ACC112 (cell line): Measurements from ENCODE around the gene FLNC.

Source experiments
- H2AFZ ChIP-seq: fragments of 200-600 bp; sonication (generic); one replicate; pipeline ENCODE4 v1.6.0; 2017; ENCODE audit warnings: antibody characterized with exemption, low read length; ENCODE audit not compliant: unreplicated experiment
- H3K27ac ChIP-seq: fragments of 200-600 bp; sonication (generic); 2 replicates; pipeline ENCODE4 v1.5.1; 2014; ENCODE audit warnings: low read depth, mild to moderate bottlenecking, antibody characterized with exemption, low read length, moderate library complexity
- H3K27me3 ChIP-seq: fragments of 200-600 bp; sonication (generic); 2 replicates; pipeline ENCODE4 v1.6.1; 2014; ENCODE audit warnings: mild to moderate bottlenecking, antibody characterized with exemption, low read length, moderate library complexity, mixed read lengths; ENCODE audit not compliant: insufficient read depth
- H3K36me3 ChIP-seq: fragments of 200-600 bp; sonication (generic); 2 replicates; pipeline ENCODE4 v1.6.1; 2016; ENCODE audit warnings: mild to moderate bottlenecking, antibody characterized with exemption, low read length, moderate library complexity, mixed read lengths; ENCODE audit not compliant: insufficient read depth
- H3K4me1 ChIP-seq: fragments of 200-600 bp; sonication (generic); one replicate; pipeline ENCODE4 v1.6.1; 2016; ENCODE audit warnings: low read length, mixed read lengths; ENCODE audit not compliant: insufficient read depth, unreplicated experiment, control insufficient read depth
- H3K4me3 ChIP-seq: fragments of 200-600 bp; sonication (generic); 2 replicates; pipeline ENCODE4 v1.5.1; 2014; ENCODE audit warnings: mild to moderate bottlenecking, low read depth, low read length
- H3K79me2 ChIP-seq: fragments of 200-600 bp; sonication (generic); one replicate; pipeline ENCODE4 v1.6.0; 2016; ENCODE audit warnings: low read length; ENCODE audit not compliant: control insufficient read depth, unreplicated experiment, insufficient read depth

FLNC gene

DNA sequence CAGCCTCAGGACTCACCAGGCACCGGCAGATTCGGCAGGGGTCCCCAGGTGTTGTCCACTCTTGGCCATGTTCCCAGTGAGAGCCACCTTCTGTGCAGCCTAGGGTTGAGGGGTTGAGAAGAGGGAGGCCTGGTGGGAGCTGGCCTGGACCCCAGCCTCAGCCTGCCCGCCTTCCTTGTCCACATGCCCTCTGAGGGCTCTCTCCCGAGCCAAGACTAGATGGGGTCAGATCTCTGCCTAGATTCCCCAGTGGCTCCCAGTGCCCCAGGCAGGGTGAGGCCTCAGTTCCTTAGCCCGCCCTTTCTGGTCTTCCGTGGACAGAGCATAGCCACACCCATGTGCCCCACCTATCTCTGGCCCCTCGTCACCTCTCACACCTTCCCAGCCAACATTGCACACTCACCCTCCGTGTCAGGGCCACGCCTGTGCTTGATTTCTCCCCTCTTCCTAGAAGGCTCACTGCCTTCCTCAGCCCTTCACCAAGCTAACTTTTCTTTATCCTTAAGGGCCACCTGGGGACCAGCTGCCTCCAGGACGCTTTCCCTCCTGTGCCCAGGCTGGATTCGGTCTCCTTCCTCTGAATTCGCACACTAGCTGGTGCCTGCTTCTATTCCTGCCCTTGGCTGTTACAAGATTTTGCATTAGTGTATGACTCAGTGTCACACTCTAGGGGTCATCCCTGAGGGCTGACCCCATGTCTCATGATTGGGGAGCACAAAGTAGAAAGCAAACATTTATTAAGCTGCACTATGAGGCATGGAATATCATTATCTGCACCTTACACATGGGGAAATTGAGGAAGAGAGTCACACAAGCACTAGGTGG lies 72.8 kb downstream of the FLNC start:
- Histone ChIP-seq H3K27ac (no peak overlapping the region), H2AFZ (no peak overlapping the region), H3K36me3 (no peaks in the 10 kb centered on the region; the same call in 1 of the 2 replicates), H3K27me3 (peaks cover 19% of the 10 kb centered on the region), H3K79me2 (no peaks in the 10 kb centered on the region), H3K4me1 (peaks cover 9% of the 10 kb centered on the region), H3K4me3 (no peak overlapping the region)

GRCh38 chr7:128903621-128904361 lies 73.6 kb downstream of the FLNC start:
- Histone ChIP-seq H3K4me1 (peaks cover 9% of the 10 kb centered on the region), H3K4me3 (no peak overlapping the region), H3K27ac (no peak overlapping the region), H3K27me3 (peaks cover 26% of the 10 kb centered on the region), H3K36me3 (no peaks in the 10 kb centered on the region; the same call in 1 of the 2 replicates), H3K79me2 (no peaks in the 10 kb centered on the region), H2AFZ (no peak overlapping the region)

DNA sequence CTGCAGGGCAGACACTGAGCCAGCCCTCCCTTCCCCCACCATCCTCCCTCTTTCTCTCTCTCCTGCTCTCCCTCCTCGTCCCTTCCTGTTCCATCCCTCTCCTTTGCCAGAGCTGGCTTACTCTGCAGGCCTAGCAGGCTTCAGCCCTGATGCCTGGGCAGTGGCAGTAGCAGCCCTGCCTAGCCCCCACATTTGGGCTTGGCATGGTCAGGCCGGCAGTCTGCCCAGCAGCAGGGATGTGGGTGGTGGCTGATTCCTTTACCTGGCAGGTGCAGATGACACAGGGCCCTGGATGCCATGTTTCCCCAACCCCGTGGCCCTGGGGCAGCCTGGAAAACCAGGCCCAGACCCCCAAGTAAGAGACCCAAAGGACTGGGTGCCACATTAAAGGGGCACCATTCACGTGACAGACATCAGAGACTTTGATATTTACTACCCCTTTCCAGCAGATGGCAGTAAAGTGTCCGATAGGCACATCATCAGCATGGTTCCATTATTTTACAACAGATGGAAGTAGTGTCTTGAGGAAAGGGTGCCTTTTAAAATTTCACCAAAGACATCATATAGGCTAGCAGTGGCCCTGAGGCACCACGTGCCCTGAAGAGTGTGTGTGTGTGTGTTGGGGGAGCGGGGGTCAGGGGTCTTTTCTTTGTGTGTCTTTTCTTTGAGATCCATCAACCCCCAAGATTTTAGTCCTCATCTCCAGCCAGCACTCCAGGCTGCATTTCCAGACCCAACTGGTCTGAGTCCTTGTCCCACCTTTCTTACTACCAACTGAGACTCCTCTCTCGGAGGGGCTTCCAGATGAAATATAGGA lies 74.4 kb downstream of the FLNC start:
- Histone ChIP-seq H2AFZ (no peak overlapping the region), H3K4me3 (no peak overlapping the region), H3K79me2 (no peaks in the 10 kb centered on the region), H3K27me3 (peaks cover 29% of the 10 kb centered on the region), H3K36me3 (no peaks in the 10 kb centered on the region; the same call in 1 of the 2 replicates), H3K27ac (no peak overlapping the region), H3K4me1 (peaks cover 9% of the 10 kb centered on the region)

- Histone ChIP-seq H3K27me3 (peaks cover 41% of the 10 kb centered on the region), H2AFZ (no peak overlapping the region), H3K4me3 (no peak overlapping the region), H3K4me1 (peaks cover 9% of the 10 kb centered on the region), H3K79me2 (no peaks in the 10 kb centered on the region), H3K36me3 (no peaks in the 10 kb centered on the region), H3K27ac (no peak overlapping the region)
Measured at GRCh38 chr7:128906001-128906765, 76.0 kb downstream of the FLNC start.

DNA sequence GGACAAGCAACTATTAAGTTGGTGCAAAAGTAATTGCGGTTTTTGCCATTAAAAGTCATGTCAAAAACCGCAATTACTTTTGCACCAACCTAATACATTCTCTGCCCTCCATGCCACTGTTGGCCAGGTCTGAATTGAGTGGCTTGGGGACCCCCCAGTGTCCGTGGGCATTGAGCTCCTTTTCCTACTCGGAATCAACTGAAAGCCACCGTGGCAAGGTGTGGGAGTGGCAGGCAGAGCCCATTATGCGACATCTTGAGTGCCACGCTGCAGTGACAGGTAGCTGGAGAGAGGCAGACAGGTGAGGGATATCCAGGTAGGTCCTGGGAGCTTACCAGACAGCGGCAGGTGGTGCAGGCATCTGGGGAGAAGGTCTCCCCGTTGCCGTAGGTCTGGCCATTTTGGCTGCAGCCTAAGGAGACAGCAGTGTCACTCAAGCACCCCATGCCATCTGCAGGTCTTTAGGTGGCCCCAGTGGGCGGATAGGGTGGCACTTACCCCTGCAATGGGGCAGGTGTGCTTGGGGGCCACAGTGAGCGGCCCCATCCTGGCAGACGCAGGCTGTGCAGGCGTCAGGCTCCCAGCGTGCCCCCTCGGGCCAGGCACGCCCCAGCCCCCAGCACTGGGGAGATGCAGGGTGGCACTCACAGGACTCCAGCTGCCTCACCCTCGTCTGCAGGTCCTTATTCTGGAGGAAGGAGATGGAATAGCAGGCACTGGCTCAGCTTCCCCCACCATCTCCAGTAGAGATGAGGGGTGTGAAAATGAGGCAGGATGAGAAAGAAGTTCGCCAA lies 76.8 kb downstream of the FLNC start:
- no peak overlapping the region for H3K4me3 ChIP-seq
- no peaks in the 10 kb centered on the region for H3K79me2 ChIP-seq
- no peak overlapping the region for H2AFZ ChIP-seq
- peaks cover 49% of the 10 kb centered on the region for H3K27me3 ChIP-seq
- no peak overlapping the region for H3K27ac ChIP-seq
- no peaks in the 10 kb centered on the region for H3K36me3 ChIP-seq
- peaks cover 9% of the 10 kb centered on the region for H3K4me1 ChIP-seq
